HCT116 (cell line): ENCODE measurements around the gene SULT6B1. TPM values are rescaled to one million over a fixed set of nuclear protein-coding genes. Genes with fewer than 3 reads are reported as not detected.
A peak's percentile ranks its signal among the peaks of the same experiment; 100 is the strongest.

Source experiments
- CEBPB ChIP-seq: IDR thresholded peaks from 2 replicates; pipeline ENCODE4 v1.6.1; 2012; ENCODE audit warnings: low read depth
- ELF1 ChIP-seq: IDR thresholded peaks from 2 replicates; pipeline ENCODE4 v1.6.1; 2012; ENCODE audit warnings: low read depth, borderline replicate concordance
- EZH2 ChIP-seq: fragments of 200-600 bp; sonication (generic); IDR thresholded peaks from 2 replicates; pipeline ENCODE4 v1.6.1; 2017; ENCODE audit warnings: antibody characterized with exemption, mixed run types
- FOSL1 ChIP-seq: IDR thresholded peaks from 2 replicates; pipeline ENCODE4 v1.6.1; 2012; ENCODE audit warnings: low read depth
- JUND ChIP-seq: IDR thresholded peaks from 2 replicates; pipeline ENCODE4 v1.6.1; 2012
- MAX ChIP-seq: IDR thresholded peaks from 2 replicates; pipeline ENCODE4 v1.6.1; 2012
- POLR2AphosphoS5 ChIP-seq: IDR thresholded peaks from 2 replicates; pipeline ENCODE4 v1.6.1; 2011; ENCODE audit warnings: mild to moderate bottlenecking, low read depth, low read length, moderate library complexity
- RAD21 ChIP-seq: IDR thresholded peaks from 2 replicates; pipeline ENCODE4 v1.6.1; 2012; ENCODE audit warnings: low read depth, mild to moderate bottlenecking
- REST ChIP-seq: IDR thresholded peaks from 2 replicates; pipeline ENCODE4 v1.6.1; 2012; ENCODE audit warnings: low read depth
- SIN3A ChIP-seq: IDR thresholded peaks from 2 replicates; pipeline ENCODE4 v1.6.1; 2012; ENCODE audit warnings: low read depth
- SP1 ChIP-seq: IDR thresholded peaks from 2 replicates; pipeline ENCODE4 v1.6.1; 2012; ENCODE audit warnings: low read depth
- TCF7L2 ChIP-seq: IDR thresholded peaks from 2 replicates; pipeline ENCODE4 v1.7.0; 2011; ENCODE audit warnings: borderline replicate concordance, inconsistent platforms; ENCODE audit not compliant: insufficient read depth, insufficient read length; ENCODE audit errors: extremely low read depth
- YY1 ChIP-seq: IDR thresholded peaks from 2 replicates; pipeline ENCODE4 v1.6.1; 2011; ENCODE audit warnings: low read length, low read depth, moderate library complexity, mild to moderate bottlenecking; ENCODE audit not compliant: insufficient replicate concordance; ENCODE audit errors: extremely low read depth
- ZFX ChIP-seq: fragments of 450-650 bp; IDR thresholded peaks from 2 replicates; pipeline ENCODE4 v1.6.1; 2017
- ZNF274 ChIP-seq: fragments of 200-500 bp; sonication (Bioruptor generic); IDR thresholded peaks from 2 replicates; pipeline ENCODE4 v1.6.1; 2014; ENCODE audit warnings: mild to moderate bottlenecking, low read depth, low read length, inconsistent platforms
- total RNA-seq: library from RNA; stranded (reverse); gene quantifications from one replicate; pipeline ENCODE4 v1.2.1, GENCODE V29; 2021; ENCODE audit not compliant: unreplicated experiment

The SULT6B1 gene
- total RNA-seq, 1 experiment from 2014 or later = not detected

- TF ChIP-seq REST (no peak), ZFX (0 out of 2 replicates have a peak, but pooled peaks have one; percentile 8), SP1 (peak; percentile 50), CEBPB (no peak), ELF1 (no peak), SIN3A (peak; percentile 47; the same call in 1 of the 2 replicates), POLR2AphosphoS5 (no peak; the same call in 1 of the 2 replicates), ZNF274 (no peak), YY1 (no peak), EZH2 (no peak), FOSL1 (peak; percentile 54), JUND (peak; percentile 61), RAD21 (no peak), MAX (peak; percentile 41; the same call in 1 of the 2 replicates), TCF7L2 (peak; percentile 32)
These were observed 1.1 kb upstream of the SULT6B1 start (continued) for GRCh38 chr2:37189452-37190153.
